HG02943 (cell line): ENCODE measurements around the gene ACLY.

Experiments
- ATAC-seq: cut with Tn5 transposase; IDR thresholded peaks from one replicate; pipeline ENCODE4 v1.9.1; 2021; ENCODE audit warnings: mild to moderate bottlenecking, low read depth, moderate library complexity; ENCODE audit not compliant: unreplicated experiment

The ACLY gene

DNA sequence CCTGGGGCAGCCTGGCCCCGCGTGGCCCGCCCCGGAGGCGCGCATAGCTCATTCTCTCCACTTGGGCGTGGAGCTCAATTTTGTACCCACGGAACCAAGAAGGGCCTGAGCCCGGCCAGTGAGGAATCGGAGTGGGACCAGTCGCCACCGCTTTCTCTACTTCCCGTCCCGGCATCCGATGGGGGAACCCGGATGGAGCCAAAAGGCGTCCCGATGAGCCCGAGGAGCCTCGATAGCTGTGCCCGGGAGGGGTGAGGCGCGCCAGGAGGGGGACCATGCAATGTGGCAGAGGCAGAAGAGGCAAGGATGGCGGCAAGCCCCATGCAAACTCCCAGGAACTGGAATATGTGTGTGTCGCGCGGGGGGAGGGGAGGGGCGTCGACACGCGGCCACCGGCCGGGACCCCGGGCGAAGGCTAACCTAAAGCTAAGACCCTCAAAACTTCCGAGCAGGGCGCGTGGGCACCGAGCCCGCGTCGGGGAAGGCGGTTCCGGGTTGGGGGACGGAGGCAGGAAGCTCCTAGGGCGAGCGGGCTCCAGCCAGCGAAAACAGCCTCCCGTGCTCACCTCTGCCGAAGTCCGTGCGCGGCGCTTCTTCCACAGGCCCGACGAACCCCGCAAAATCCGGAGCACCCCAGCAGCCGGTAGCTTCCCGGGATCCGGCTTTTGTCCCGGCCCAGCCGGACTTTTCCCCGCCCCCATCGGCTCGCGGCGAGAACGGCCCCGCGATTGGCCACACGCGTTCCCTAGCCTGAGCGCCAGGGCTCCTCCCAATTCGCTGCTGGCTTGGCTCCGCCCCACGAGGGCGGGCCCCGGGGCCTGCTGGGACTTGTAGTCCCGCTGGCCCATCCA is at the start of gene ACLY:
ACLY (minus strand) TSS at position 638 of the 851 bp plus-strand sequence. CDS start 5,078 bp downstream, outside the sequence.
- peak; percentile 92 for ATAC-seq

GRCh38 chr17:41967921-41968578 is 49.3 kb upstream of the ACLY start:
- ATAC-seq = no peak

- ATAC-seq = no peak
Measured at GRCh38 chr17:41967141-41967920, 48.6 kb upstream of the ACLY start.

- peak; percentile 68 for ATAC-seq
Measured at GRCh38 chr17:41966463-41967140, 47.9 kb upstream of the ACLY start, which contains the start of gene CNP. Gene CNP, plus strand, starts transcription at chr17:41966795. Its CDS starts 90 bp downstream, at chr17:41966885.

DNA sequence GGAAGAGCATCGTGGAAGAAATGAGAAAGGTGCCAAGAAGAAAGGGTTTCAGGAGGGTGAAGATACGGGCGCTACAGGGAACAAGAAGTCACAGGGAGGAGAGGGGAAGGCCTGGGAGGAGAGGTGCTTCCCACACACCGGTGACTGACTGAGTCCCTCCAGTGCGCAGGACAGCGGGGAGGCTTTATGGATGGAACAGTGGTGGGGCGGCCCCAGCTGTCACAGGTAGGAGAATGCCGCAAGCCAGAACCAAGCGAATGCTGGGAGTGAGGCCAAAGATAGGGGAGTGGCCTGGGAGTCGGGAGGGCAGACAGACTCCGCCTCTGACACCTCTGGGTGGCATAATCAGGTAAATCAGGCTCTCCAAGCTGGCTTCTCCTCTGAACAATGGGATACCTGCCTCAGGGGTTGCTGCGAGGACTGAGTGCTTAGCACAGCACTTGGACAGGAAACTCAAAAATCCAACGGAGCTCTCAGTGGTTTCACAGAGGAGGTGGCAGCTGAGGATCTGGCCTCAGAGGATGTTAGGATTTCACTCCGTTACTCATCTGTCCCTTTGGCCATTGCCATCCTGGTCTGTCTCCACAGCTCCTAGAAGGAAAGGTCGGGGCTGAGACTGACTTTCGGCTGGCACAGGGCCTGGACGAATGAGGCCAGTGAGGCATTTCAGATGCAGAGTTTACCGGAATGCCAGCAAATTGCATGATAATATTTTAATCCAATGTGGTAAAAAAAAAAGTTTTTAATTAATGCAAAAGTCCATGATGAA is 47.1 kb upstream of the ACLY start:
- ATAC-seq = no peak

- ATAC-seq = no peak
Measured at GRCh38 chr17:41962768-41963434, 44.1 kb upstream of the ACLY start.

GRCh38 chr17:41962111-41962510 is 43.4 kb upstream of the ACLY start:
- no peak for ATAC-seq

GRCh38 chr17:41959336-41960095 is 40.8 kb upstream of the ACLY start:
- ATAC-seq = no peak

GRCh38 chr17:41959030-41959335 is 40.2 kb upstream of the ACLY start:
- no peak for ATAC-seq

DNA sequence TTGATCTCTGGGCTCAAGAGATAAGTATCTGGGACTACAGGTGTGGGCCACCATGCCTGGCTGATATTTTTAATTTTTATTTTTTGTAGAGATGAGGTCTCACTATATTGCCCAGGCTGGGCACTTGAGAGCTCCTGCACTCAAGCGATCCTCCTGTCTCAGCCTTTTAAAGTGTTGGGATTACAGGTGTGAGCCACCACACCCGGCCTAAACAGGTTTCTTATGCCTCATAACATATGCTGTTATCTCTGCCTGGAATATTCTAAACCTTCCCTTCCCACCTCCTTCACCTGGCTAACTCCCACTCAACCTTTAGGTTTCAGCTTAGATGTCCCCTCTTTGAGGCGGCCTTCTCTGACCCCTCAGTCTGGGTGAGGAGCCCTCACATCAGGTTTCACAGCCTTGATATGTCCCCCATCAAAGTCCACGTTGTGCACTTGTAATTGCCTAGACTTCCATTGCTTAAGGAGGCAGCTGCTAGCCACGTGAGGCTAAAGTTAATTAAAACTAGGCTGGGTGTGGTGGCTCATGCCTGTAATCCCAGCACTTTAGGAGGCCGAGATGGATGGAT is 39.2 kb upstream of the ACLY start:
- no peak for ATAC-seq

GRCh38 chr17:41957031-41957868 is 38.5 kb upstream of the ACLY start:
- no peak for ATAC-seq

DNA sequence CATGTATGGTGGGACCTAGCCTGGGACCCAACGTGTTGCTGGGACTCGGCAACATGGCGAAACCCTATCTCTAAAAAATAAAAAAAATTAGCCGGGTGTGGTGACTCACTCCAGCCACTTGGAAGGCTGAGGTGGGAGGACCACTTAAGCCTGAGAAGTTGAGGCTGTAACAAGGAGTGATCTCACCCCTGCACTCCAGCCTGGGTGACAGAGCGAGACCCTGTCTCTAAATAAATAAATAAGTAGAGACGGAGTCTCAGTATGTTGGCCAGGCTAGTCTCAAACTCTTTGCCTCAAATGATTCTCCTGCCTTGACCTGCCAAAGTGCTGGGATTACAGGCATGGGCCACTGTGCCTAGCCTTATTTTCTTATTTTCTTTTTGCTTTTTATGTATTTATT is 37.8 kb upstream of the ACLY start:
- no peak for ATAC-seq

- ATAC-seq = no peak
Measured at GRCh38 chr17:41948762-41949460, 30.2 kb upstream of the ACLY start.

DNA sequence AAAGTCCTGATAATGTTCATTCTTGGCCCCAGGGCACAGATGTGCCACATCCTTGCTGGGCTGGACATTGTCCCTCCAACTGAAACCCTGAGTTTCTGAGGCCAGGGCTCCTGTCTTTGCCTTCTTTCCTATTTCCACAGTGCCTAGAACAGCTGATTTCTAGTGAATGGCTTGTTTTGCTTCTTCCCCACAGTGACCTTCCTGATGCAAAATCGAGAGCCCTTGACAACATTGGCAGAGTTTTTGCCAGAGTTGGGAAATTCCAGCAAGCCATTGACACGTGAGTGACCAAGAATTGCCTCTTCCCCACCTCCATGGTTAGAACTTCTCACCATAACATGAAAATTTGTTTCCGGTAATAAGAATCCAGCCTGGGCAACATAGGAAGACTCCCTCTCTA is 26.2 kb upstream of the ACLY start:
- no peak for ATAC-seq

- ATAC-seq = no peak
Measured at GRCh38 chr17:41943492-41943891, 24.7 kb upstream of the ACLY start.

DNA sequence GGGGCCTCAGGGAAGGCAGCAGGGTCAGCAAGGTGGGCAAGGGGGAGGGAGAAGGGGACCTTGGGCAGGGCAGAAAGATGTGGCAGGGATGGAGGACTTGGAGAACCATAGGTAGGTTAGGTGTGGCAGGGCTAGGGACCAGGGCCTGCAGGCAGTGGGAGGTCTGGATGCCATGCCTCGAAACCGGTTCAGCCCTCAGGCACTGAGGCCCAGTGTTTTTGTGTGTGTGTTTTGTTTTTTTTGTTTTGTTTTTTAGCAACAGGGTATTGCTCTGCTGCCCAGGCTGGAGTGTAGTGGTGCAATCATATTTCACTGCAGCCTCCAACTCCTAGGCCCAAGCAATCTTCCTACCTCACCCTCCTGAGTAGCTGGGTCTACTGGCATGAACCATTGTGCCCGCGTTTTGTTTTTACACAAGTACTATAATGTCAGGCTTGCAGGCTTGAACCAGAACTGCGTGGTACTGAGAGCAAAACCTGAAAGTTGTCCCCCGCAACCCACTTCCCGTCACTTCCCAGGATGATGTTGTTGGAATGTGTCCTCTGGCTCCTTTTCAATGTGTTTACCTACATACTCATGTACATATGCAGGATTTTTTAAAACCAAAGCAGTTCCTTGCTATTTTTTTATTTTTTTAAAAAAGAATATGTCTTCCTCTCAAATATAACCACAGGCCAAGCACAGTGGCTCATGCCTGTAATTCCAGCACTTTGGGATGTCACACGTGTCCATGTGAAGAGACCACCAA is 24.0 kb upstream of the ACLY start:
- no peak for ATAC-seq
